T-helper 1 cell (primary cell): ENCODE data around the gene MARF1.
"Not testable (repeated sequence)": the region's sequence is repeated elsewhere in the genome, so short reads cannot be mapped to it uniquely, and the experiment has no call there.

Source experiments
- DNase-seq, 5 donors: peaks; one replicate each; pipeline ENCODE4 v3.0.0-alpha.2; 2012 to 2020

Gene MARF1

DNA sequence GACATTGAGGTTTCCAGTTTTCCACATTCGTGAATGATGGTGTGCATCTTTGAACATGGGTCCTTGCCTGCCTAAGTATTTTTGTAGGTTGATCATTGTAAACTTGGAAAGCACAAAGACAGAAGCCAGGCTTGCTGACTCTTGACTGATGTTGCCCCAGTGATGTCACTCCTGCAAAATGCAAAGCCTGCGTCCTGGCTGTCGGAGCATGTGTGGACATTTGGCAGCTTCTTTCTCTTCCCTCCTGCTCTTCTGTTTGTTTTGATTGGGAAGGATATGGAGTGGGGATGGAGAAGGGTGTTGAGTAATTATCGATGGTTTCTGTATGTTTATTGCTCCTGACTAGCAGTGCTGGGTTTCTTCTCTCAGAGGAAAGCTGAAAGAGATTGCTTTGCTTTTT, 10.3 kb upstream of the MARF1 start:
- DNase-seq = no peak

DNA sequence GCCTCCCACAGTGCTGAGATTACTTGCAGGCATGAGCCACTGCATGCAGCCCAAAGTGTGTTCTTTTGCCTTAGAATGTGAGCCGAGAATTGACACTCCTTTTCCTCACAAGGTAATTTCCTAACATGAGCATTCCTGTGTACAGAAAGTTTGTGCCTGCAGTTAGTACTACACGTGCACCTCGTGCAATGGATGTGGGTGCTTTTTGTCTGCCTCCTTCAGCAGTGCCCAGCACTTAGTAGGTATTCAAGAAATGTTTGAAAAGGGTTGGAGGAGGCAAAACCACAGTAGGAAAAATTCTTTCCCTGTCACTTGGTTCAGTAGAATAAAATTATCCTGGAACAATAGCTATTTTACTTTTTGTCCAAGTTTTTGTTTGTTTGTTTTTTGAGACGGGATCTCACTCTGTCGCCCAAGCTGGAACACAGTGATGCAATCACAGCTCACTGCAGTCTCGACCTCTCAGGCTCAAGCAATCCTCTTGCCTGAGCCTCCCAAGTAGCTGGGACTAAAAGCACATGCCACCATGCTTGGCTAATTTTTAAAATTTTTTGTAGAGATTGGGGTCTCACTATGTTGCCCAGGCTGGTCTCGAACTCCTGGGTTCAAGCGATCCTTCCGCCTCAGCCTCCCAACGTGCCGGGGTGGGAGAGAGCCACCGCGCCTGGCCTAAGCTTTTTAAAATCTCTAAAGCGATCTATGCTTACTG, 9.5 kb upstream of the MARF1 start:
- DNase-seq = no peak

DNA sequence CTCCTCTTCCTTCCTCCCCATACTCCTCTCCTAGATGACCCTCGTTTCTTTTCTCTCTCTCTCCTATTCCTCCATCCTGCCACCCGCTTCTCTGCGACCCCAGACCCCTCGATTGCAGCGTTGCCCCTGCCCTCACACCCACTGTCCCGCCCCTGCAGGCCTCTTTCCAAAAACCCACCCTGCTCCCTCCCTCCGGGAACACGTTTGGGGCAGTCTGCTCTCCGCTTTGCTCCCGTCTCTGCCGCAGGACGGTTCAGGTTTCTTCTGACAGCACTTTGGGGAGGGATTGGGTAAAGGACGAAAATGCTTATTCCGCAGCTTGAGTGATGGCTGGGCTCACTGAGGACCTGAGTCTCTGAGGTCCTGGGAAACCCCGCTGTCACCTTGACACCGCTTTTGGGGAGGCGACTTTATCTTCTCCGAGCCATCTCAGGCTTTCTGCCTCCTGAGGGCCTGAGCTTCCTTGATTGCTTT, 7.8 kb upstream of the MARF1 start:
- peak; percentile 22 to 32 (median 31) for DNase-seq

DNA sequence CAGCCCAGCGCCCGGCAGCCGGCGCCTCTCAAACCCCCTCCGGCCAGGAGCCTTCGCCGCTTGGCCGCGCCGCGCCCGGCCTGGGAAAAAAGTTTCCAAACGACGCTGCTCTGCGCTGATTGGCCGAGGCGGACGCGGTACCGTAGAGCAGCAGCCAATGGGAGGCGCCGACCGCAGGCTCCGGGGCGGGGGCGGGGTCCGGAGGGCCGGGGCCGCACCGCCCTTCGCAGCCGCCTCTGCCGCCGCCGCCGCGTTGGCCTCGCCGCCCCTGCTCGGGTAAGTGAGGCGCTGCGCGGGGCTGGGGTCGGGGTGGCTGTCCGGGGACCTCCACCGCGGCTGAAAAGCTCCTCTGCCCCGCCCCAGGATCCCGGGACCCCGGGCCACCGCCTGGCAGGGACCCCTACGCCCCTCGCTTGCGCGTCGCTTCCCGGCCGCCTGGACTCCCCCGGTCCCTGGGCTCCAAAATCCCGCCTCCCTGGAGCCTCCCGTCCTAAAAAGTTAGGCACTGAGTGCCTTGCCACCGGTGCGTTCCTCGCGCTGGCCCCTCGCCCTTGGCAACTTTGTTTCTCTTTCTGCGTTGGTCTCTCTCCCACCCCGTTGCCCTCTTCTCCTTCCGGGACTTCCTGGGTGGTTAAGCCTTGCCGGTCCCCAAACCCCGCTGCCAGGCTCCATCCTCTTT, 7.2 kb upstream of the MARF1 start, which contains the start of gene NDE1:
TSS of gene NDE1 (plus strand) at position 227 of the 679 bp plus-strand sequence. CDS start 14,534 bp downstream, outside the sequence.
- peak; percentile 82 to 89 (median 86) for DNase-seq

DNA sequence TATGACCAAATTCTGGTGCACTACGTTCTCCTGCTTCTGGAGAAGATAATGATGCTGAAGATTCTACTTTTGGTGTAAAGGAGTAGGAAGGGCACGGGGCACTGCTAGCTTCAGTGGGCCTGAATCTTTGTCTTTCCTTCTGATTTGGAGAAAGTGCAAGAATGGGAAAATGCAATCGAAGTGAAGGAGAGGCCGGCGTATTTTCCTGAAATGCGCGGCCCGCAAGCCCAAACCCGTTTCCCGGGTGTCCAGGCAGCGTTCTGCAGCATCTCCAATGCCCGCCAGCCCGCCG, 6.7 kb upstream of the MARF1 start:
- DNase-seq = no peak

DNA sequence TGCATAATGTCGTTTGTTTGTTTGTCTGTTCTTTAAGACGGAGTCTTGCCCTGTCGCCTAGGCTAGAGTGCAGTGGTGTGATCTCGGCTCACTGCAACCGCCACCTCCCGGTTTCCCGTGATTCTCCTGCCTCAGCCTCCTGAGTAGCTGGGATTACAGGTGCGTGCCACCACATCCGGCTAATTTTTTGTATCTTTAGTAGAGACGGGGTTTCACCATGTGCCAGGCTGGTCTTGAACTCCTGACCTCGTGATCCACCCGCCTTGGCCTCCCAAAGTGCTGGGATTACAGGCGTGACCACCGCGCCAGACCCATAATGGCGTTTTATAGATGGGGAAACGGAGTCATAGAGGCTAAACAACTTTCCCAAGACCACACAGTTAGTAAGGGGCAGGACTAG, 6.4 kb upstream of the MARF1 start:
- DNase-seq = not testable (repeated sequence)

DNA sequence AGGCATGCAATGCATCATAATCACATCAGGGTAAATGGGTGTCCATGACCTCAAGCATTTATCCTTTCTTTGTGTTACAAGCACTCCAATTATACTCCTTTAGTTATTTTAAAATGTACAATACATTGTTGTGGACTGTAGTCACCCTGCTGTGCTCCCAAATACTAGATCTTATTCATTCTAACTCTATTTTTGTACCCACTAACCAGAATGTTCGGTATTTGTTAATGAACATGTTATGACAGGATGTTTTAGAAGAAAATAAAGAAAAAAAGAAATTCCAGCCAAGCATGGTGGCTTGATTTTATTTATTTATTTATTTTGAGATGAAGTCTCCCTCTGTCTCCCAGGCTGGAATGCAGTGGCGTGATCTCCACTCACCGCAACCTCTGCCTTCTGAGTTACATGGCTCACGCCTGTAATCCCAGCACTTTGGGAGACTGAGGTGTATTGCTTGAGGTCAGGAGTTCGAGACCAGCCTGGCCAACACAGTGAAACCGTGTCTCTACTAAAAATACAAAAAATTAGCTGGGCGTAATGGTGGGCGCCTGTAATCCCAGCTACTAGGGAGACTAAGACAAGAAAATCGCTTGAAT, 5.3 kb upstream of the MARF1 start:
- DNase-seq = no peak

DNA sequence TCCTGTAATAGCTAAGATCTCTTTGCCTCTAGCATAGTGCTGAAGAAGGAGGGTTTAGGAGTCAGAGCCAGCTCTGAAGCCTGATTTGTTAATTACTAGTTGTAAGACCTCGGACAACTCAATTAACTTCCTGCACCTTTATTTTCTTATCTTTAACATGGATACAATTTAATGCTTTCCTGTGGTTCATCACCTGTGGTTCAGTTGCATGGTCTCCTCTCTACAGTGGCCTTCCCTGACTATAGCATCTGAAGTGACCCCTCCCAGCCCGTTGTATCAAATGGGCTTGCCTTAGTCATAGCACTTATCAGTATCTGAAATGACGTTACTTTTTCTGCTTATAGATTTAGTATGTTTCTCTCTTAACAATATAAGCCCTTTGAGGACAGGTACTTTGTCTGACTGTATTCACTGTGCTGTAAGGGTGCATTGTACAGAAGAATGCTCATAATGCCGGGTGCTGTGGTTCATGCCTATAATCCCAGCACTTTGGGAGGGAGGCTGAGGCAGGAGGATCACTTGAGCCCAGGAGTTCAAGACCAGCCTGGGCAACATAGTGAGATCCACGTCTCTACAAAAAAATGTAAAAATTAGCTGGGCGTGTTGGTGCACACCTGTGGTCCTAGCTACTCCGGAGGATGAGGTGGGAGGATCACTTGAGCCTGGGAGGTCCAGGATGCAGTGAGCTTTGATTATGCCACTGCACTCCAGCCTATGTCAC, 4.5 kb upstream of the MARF1 start:
- DNase-seq = no peak

DNA sequence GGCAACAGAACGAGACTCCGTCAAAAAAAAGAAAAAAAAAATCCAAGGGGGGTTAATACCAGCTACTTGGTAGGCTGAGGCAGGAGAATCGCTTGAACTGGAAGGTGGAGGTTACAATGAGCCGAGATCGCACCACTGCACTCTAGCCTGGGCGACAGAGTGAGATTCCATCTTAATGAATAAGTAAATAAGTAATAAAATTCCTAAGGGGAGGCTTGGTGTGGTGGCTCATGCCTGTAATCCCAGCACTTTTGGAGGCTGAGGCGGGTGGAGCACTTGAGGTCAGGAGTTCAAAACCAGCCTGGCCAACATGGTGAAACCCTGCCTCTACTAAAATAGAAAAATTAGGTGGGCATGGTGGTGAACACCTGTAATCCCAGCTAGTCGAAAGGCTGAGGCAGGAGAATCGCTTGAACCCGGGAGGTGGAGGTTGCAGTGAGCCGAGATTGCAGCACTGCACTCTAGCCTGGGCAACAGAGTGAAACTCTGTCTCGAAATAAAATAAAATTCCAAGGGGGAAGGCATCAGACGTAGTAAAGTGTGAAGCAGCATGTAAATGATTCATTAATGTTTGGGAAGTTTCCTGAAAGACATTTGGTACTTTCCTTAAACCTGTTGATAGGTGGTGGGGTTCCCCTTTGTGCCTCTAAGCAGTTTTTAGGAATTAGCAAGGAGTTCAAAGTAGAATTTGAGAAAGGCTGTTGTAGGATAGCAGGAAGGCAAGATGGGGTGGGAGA, 3.8 kb upstream of the MARF1 start:
- DNase-seq = not testable (repeated sequence)

DNA sequence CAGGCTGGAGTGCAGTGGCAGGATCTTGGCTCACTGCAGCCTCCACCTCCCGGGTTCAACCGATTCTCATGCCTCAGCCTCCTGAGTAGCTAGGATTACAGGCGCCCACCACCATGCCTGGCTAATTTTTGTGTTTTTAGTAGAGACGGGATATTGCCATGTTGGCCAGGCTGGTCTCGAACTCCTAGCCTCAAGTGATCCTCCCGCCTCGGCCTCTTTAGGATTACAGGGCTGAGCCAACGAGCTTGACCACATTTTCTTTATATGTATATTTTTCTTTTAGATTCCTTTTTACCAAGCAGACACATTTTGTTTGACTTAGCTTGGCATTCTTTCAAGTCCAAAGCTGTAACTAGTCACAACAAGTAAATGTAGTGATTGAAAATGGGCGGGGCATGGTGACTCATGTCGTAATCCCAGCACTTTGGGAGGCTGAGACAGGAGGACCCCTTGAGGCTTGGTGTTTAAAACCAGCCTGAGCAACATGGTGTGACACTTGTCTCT, 2.1 kb upstream of the MARF1 start:
- peak in 1 of 5 donors; percentile 14 for DNase-seq

DNA sequence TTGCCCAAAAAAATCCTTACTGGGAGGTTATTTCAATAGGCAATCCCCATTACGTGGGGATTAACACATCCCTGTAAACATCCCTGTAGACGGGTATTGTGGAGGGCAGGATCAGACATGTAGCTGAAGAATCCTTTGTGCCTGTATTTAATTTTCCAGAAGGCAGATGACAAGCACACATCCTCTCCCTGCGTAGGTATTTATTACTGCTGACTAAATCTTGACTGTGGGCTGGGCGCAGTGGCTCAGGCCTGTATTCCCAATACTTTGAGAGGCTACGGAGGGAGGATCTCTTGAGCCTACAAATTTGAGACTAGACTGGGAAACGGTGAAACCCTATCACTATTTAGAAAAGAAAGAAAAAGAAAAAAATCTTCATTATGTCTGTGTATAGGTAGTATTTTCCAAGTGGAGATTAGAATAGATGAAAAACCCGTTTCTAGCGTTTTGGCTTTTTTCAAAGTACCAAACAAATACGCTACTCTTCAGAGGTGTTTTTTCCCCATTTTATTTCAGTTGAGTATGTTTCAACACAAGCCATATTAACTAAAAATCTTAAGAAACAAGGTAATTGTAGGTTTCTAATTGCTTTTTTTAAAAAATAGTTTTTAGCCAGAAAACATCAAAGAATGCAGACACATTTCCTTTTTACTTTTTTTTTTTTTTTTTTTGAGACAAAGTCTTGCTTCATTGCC, 1.5 kb upstream of the MARF1 start:
- no peak for DNase-seq

DNA sequence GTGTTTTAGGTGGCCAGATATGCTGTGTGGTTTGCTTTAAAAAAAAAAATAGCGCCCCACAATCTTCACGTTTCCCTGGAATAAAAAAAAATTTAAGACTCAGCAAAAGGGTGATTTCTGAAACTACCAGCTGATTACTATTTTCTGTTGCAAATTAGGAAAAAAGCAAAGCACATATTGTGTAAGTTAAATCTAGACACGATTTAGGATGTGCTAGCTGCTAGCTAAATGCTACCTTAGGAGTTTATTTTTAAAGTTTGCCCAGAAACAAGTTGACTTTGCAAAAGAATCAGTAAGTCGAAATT, 944 bp upstream of the MARF1 start:
- no peak for DNase-seq

DNA sequence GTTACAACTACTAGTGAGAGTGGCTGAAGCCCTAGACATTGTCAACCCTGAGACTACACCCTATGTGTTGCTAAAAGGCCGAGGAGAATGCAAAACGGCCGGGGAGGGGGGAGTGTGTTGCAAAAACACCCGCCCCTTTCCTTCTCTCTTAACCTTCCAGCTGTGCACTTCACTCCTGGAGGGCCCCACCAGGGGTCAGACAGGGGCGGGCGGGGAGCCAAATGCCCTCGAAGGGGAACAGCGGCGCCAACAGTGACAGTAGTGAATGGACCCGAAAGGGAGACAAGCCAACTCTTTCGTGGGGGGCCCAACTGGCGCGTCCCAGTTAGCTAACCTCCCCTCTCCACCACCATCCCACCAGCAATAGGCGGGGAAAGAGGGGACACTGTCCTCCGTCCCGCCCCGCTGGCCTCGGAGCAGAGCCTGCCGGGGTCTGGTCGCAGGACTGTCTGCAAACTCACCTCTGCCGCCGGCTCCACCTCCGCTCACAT, 352 bp downstream of the MARF1 start:
- DNase-seq = peak; percentile 67 to 87 (median 78)

DNA sequence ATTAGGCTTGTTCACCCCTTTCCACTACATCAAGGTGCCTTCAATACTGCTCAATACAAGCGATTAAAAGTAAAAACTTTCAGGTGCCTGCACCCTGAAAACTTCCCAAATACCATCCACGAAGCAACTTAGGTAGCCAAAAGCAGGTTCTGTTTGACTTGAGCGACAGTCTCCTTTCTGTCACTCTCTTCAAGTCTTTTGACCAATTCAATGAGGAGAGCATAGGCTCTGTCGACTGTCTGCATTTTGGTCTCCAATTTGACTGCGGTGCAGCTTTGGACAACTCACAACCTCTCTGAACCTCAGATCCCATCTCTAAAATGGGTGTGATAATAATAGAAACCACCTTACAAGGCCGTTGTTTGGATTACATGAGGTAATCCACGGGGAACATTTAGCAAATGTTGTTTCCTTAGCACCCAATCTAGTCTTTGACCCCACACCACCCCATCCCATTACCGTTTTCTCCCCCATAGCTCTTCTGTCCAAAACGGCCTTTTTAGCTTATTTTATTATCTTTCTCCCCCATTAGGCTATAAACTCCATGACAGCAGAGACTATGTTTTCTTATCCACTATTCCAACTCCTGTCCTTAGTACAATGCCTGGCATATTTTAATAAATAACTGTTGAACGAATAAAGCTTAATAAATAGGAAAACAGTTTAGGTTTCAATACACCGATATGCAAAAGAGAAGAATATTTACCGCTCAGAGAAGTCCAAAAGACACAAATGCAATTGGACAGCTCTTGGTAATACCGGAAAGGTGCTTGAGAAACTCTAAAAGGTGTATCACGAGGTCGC, 999 bp downstream of the MARF1 start:
- no peak for DNase-seq

DNA sequence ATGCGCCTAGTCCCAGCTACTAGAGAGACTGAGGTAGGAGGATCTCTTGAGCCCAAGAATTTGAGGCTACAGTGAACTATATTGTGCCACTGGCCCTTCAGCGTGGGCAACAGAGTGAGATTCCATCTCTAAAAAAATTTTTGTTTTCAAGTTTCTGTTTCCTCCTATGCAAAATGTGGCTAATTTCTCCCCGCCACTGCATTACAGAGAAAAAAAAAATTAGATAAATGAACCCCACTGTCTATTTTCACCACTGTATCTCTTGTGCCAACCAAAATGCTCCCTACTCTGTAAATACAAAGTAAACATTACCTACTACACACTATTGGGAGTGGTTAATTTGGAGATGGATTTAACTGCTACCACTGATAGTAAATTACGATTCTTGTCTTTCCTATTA, 2.0 kb downstream of the MARF1 start:
- no peak for DNase-seq

DNA sequence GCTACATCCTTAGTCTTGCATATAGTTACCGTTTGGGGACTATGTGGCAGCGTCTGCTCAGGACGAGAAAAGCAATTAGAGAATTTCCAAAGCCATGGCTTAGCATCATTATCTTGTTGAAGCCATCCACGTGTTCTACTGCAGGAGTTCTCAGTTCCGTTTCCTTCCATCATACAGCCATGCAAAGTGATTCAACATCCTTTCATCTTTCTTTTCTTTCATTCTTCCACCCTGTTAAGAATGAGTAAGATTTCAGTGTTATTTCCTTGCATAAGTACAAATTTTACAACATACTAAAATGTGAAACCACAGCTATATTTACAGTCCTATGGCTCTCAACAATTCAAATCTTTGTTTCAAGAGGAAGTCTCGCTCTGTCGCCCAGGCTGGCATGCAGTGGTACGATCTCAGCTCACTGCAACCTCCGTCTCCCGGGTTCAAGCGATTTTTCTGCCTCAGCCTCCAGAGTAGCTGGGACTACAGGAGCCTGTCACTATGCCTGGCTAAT, 3.8 kb downstream of the MARF1 start:
- DNase-seq = peak in 1 of 5 donors; percentile 69

DNA sequence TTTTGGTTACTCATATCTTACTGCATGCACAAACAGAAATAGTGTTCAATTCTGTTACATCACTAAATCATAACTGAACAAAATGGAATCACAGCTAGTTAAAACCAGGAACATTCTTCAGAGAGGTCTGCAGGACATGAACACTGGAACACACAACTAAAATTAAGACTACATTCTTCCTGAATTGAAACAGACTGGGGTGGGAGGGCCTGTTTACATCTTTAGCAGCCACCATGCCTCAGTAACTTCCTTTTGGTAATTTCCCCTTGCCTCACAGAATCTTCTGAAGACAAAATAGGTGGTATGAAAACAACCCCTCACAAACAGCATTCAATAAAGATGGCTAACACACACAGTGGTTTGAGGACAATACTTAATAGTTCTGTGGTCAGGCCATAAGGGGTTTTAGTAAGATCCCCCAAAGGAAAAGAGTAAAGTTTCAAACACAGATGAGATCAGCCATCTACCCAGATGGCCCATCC, 6.5 kb downstream of the MARF1 start:
- DNase-seq = peak in 2 of 5 donors; percentile 21 to 32

DNA sequence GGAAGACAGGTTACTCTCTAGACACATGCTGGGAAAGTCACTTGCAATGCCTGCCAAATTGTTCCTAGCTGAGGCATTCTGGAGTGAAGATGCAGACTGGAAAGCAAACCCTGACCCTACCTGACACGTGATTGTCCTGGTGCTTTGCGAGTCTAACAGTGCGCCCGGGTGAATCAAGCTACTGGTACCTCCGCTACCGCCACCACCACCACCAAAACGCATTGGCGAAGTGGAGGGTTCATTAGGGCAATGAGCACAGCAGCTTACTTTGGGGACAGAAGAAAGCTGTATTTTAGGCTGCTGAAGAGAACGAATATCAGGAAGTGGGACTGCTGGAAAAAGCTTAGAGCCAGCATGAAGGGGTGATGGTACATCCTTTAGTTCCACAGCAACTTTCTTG, 7.0 kb downstream of the MARF1 start:
- no peak for DNase-seq

DNA sequence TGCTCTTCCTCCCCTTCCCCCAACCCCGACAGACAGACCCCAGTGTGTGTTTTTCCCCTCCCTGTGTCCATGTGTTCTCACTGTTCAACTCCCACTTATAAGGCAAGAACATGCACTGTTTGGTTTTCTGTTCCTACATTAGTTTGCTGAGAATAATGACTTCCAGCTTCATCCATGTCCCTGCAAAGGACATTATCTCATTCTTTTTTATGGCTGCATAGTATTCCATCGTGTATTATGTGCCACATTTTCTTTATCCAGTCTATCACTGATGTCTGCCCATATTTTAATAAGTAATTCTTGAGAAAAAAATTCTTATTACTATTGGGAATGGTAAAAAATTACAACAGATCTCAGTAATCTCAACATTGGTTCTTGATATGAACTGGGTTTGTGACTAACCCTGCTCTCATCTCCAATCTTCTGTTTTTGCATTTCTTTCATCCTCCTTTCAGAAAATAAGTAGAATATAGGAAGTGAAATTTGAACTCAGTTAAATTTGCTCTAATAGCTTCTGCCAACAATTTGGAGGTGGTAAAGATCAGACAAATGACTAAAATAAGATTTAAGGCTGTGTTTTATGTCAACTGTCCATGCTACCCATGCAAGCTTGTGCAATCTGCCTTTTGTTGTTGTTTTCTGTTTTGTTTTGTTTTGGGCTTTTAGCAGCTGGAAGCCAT, 11.1 kb downstream of the MARF1 start:
- no peak for DNase-seq

DNA sequence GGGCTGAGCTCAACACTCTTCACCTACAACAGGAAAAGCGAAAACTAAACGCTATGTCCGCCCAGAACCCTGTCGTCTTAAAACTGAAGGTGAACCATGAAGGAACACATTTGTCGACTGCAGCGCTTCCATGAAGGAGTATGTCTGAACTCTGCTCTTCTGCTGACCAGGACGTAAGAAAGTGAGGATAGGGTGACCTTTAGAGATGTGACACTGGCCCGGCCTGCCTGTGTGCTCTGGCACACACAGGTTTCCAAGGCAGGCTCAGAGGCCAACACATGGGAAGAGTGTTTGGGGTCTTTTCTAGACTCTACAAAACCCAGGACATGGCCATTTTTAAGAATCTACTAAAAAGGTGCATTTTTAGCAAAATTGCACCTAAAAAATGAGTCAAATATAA, 21.1 kb downstream of the MARF1 start:
- no peak for DNase-seq
